Measurements from ENCODE around the gene PBRM1. TPM values are rescaled to one million over a fixed set of nuclear protein-coding genes. Genes with fewer than 3 reads are reported as not detected.

The PBRM1 gene
- total and polyA plus RNA-seq, 2 of the 13 experiments (the other 11 are each of a cell fraction or from before 2014, with no cell fraction given) = 10.9 to 33.2 TPM

GRCh38 chr3:52685709-52686691 is at the start of gene PBRM1, which contains the start of gene GNL3 (continued):
- TF ChIP-seq ZNF318 (CRISPR knock-in tag; IDR thresholded peaks at IDR 0.05) = 0 out of 2 replicates have a peak, but pooled peaks have one; percentile 54
- peak; percentile 82 for TF ChIP-seq CREM (IDR thresholded peaks at IDR 0.05)
- TF ChIP-seq CREM (CRISPR knock-in tag; IDR thresholded peaks at IDR 0.05) = no peak
- no peak for TF ChIP-seq ZFP62 (CRISPR knock-in tag; IDR thresholded peaks at IDR 0.05)
- no peak for TF ChIP-seq ZBTB40 (IDR thresholded peaks at IDR 0.05)
- peak; percentile 85 for TF ChIP-seq ZBTB40 (CRISPR knock-in tag; IDR thresholded peaks at IDR 0.05)
